ENCODE results near the gene ZNF284. TPM values are rescaled to one million over a fixed set of nuclear protein-coding genes. Genes with fewer than 3 reads are reported as not detected.

ZNF284 gene
- total RNA-seq, 6 experiments from 2014 or later: 1.6 to 2.7 (median 2.4) TPM

- H3K27ac Mint-ChIP-seq: no peak overlapping the region
- TF ChIP-seq, protein P1, sequence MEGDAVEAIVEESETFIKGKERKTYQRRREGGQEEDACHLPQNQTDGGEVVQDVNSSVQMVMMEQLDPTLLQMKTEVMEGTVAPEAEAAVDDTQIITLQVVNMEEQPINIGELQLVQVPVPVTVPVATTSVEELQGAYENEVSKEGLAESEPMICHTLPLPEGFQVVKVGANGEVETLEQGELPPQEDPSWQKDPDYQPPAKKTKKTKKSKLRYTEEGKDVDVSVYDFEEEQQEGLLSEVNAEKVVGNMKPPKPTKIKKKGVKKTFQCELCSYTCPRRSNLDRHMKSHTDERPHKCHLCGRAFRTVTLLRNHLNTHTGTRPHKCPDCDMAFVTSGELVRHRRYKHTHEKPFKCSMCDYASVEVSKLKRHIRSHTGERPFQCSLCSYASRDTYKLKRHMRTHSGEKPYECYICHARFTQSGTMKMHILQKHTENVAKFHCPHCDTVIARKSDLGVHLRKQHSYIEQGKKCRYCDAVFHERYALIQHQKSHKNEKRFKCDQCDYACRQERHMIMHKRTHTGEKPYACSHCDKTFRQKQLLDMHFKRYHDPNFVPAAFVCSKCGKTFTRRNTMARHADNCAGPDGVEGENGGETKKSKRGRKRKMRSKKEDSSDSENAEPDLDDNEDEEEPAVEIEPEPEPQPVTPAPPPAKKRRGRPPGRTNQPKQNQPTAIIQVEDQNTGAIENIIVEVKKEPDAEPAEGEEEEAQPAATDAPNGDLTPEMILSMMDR (IDR thresholded peaks at IDR 0.05): no peak
- peaks cover 58% of the 10 kb centered on the region for H3K36me3 Mint-ChIP-seq (ENCODE audit: low read depth)
- H3K27me3 Mint-ChIP-seq (ENCODE audit: insufficient read depth): no peaks in the 10 kb centered on the region; the same call in 1 of the 2 replicates
- H3K4me3 Mint-ChIP-seq: no peak overlapping the region
- H3K4me1 Mint-ChIP-seq (ENCODE audit: low read depth): no peaks in the 10 kb centered on the region
- peaks cover 13% of the 10 kb centered on the region for H3K9me3 Mint-ChIP-seq
- DNase-seq: no peak
Measured at GRCh38 chr19:44061038-44061437, 10.9 kb upstream of the ZNF284 start.

DNA sequence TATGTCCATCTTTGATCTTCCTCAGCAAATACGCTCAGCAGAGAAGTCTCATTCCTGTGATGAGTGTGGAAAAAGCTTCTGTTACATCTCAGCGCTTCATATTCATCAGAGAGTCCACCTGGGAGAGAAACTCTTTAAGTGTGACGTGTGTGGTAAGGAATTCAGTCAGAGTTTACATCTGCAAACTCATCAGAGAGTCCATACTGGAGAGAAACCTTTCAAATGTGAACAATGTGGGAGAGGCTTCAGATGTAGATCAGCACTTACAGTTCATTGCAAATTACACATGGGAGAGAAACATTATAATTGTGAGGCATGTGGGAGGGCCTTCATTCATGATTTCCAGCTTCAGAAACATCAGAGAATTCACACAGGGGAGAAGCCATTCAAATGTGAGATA is 5.7 kb upstream of the ZNF284 start:
- H3K4me3 Mint-ChIP-seq: no peak overlapping the region
- TF ChIP-seq, protein P1 (IDR thresholded peaks at IDR 0.05): no peak
- peaks cover 39% of the 10 kb centered on the region for H3K9me3 Mint-ChIP-seq
- no peaks in the 10 kb centered on the region; the same call in 1 of the 2 replicates for H3K27me3 Mint-ChIP-seq (ENCODE audit: insufficient read depth)
- H3K27ac Mint-ChIP-seq: no peak overlapping the region
- DNase-seq: no peak
- peaks cover 70% of the 10 kb centered on the region for H3K36me3 Mint-ChIP-seq (ENCODE audit: low read depth)
- H3K4me1 Mint-ChIP-seq (ENCODE audit: low read depth): peaks cover 6% of the 10 kb centered on the region

DNA sequence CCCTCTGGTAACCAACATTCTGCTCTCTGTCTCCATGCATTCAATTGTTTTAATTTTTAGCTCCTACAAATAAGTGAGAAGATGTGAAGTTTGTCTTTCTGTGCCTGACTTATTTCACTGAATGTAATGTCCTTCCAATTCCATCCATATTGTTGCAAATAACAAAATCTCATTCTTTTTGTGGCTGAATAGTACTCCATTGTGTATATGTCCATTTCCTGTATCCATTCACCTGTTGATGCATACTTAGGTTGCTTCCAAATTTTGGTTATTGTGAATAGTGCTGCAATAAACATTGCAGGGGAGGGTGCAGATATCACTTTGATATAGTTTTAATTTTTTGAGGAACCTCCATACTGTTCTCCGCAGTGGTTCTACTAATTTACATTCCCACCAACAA is 2.5 kb upstream of the ZNF284 start:
- TF ChIP-seq, protein P1 (IDR thresholded peaks at IDR 0.05): no peak
- H3K27ac Mint-ChIP-seq: no peak overlapping the region
- no peak for DNase-seq
- peaks cover 24% of the 10 kb centered on the region for H3K4me1 Mint-ChIP-seq (ENCODE audit: low read depth)
- H3K36me3 Mint-ChIP-seq (ENCODE audit: low read depth): peaks cover 57% of the 10 kb centered on the region
- no peak overlapping the region for H3K4me3 Mint-ChIP-seq
- peaks cover 42% of the 10 kb centered on the region for H3K9me3 Mint-ChIP-seq
- H3K27me3 Mint-ChIP-seq (ENCODE audit: insufficient read depth): peaks cover 3% of the 10 kb centered on the region; the same call in 1 of the 2 replicates

- Mint-ChIP-seq H3K4me3 (peak overlapping the region; percentile 96), H3K36me3 (ENCODE audit: low read depth) (peaks cover 42% of the 10 kb centered on the region), H3K4me1 (ENCODE audit: low read depth) (peaks cover 24% of the 10 kb centered on the region), H3K27ac (peak overlapping the region; percentile 84), H3K9me3 (peaks cover 17% of the 10 kb centered on the region), H3K27me3 (ENCODE audit: insufficient read depth) (peaks cover 3% of the 10 kb centered on the region)
- TF ChIP-seq, protein P1 (IDR thresholded peaks at IDR 0.05): no peak; the same call in 1 of the 2 replicates
- DNase-seq: no peak
Measured at GRCh38 chr19:44072543-44073401, 813 bp downstream of the ZNF284 start.

- TF ChIP-seq, protein P1 (IDR thresholded peaks at IDR 0.05): no peak
- peaks cover 5% of the 10 kb centered on the region for H3K9me3 Mint-ChIP-seq
- H3K27ac Mint-ChIP-seq: no peak overlapping the region
- H3K36me3 Mint-ChIP-seq (ENCODE audit: low read depth): peaks cover 30% of the 10 kb centered on the region
- H3K4me3 Mint-ChIP-seq: no peak overlapping the region
- no peak for DNase-seq
- peaks cover 17% of the 10 kb centered on the region for H3K4me1 Mint-ChIP-seq (ENCODE audit: low read depth)
- H3K27me3 Mint-ChIP-seq (ENCODE audit: insufficient read depth): peaks cover 3% of the 10 kb centered on the region
Measured at GRCh38 chr19:44076325-44076724, 4.4 kb downstream of the ZNF284 start.

All from HFFc6 (cell line).